ENCODE data around the gene XRN1. TPM values are rescaled to one million over a fixed set of nuclear protein-coding genes. Genes with fewer than 3 reads are reported as not detected.
A peak's percentile ranks its signal among the peaks of the same experiment; 100 is the strongest.

The XRN1 gene
- total RNA-seq, 4 donors from 2014 or later = 23.4 to 48.1 (median 41.2) TPM

DNA sequence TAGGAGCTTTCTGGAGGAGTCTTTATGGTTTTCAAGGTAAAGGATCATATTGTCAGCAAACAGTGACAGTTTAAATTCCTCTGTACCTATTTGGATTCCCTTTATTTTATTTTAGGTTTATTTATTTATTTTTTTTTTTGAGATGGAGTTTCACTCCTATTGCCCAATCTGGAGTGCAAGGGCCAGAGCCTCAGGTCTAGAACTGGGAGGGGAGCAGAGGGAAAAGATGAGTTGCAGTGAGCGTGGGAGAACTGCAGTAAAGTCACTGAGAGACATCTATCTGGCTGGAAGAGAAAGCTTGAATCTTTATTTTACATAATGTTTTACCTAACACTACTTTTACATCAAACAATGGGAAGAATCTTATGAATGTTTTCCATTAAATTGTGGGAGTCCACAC is 172.9 kb downstream of the XRN1 start:
- Histone ChIP-seq H3K27me3 (no peaks in the 10 kb centered on the region), H3K4me3 (no peak overlapping the region), H3K36me3 (no peaks in the 10 kb centered on the region), H3K4me1 (peaks cover 0 to 37% (median 12%) of the 10 kb centered on the region in 4 donors), H3K9me3 (no peaks in the 10 kb centered on the region), H3K27ac (peak overlapping the region in 1 of 4 donors; percentile 60)
- DNase-seq (ENCODE audit: low spot score in 2 of 2) = no peak
- 64 to 92% methylated on average over 1 of the region's 1 CpG for WGBS, 2 donors
- no peak for TF ChIP-seq POLR2A (IDR thresholded peaks at IDR 0.05)
- no peak for TF ChIP-seq EP300 (IDR thresholded peaks at IDR 0.05)

DNA sequence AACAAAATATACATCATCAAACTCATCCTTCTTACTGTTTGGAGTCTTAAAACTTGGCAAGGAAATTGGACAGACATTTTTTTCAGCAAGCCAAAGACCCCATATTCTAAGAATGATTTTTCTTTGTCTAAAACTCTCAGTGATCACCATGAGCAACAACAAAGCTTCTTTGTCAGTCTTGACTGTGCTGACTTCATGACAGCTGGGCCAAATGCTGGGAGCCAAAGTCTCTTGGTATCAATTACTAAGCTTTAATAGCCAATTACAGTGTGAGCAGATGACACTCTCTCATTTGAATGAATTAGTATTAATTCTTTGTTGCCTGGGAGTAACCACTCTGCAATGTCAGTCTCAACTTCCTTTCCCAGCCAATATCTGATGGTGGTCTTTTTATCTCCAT is 174.3 kb downstream of the XRN1 start:
- Histone ChIP-seq H3K9me3 (no peaks in the 10 kb centered on the region), H3K27me3 (no peaks in the 10 kb centered on the region), H3K4me1 (peaks cover 0 to 32% (median 12%) of the 10 kb centered on the region in 4 donors), H3K36me3 (no peaks in the 10 kb centered on the region), H3K4me3 (no peak overlapping the region), H3K27ac (peak overlapping the region in 1 of 4 donors; percentile 68)
- no peak for DNase-seq (ENCODE audit: low spot score in 2 of 2)
- TF ChIP-seq, protein P1, sequence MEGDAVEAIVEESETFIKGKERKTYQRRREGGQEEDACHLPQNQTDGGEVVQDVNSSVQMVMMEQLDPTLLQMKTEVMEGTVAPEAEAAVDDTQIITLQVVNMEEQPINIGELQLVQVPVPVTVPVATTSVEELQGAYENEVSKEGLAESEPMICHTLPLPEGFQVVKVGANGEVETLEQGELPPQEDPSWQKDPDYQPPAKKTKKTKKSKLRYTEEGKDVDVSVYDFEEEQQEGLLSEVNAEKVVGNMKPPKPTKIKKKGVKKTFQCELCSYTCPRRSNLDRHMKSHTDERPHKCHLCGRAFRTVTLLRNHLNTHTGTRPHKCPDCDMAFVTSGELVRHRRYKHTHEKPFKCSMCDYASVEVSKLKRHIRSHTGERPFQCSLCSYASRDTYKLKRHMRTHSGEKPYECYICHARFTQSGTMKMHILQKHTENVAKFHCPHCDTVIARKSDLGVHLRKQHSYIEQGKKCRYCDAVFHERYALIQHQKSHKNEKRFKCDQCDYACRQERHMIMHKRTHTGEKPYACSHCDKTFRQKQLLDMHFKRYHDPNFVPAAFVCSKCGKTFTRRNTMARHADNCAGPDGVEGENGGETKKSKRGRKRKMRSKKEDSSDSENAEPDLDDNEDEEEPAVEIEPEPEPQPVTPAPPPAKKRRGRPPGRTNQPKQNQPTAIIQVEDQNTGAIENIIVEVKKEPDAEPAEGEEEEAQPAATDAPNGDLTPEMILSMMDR (IDR thresholded peaks at IDR 0.05) = no peak
- TF ChIP-seq EP300 (IDR thresholded peaks at IDR 0.05) = no peak

DNA sequence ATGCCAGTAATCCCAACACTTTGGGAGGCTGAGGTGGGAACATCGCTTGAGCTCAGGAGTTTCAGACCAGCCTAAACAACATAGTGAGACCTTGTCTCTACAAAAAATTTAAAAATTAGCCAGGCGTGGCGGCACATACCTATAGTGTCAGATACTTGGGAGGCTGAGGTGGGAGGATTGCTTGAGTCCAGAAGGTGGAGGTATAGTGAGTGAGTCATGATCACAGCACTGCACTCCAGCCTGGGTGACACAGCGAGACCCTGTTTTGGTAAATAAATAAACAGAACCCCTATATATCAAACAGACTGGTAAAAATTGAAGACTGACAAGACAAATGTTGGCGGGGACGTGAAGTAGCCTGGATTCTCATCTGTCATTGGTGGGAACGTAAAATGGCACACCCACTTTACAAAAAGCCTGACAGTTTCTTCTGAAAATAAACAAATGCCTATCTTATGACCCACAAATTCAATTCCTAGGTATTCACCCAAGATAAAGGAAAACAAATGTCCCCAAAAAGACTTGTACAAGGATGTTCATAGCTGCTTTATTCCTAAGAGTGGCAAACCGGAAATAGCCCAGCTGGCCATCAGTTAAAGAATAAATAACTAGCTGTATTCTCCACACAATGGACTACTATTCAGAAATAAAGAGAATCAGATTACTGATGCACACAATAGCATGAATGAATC is 175.5 kb downstream of the XRN1 start:
- Histone ChIP-seq H3K36me3 (no peaks in the 10 kb centered on the region), H3K4me3 (no peak overlapping the region), H3K9me3 (no peaks in the 10 kb centered on the region), H3K4me1 (peaks cover 0 to 32% (median 12%) of the 10 kb centered on the region in 4 donors), H3K27ac (peak overlapping the region in 2 of 4 donors; percentile 43 to 68), H3K27me3 (no peaks in the 10 kb centered on the region)
- DNase-seq (ENCODE audit: low spot score in 2 of 2) = no peak
- TF ChIP-seq, protein P1 (IDR thresholded peaks at IDR 0.05) = no peak
- TF ChIP-seq POLR2A (IDR thresholded peaks at IDR 0.05) (no peak), EP300 (IDR thresholded peaks at IDR 0.05) (no peak)
- 63 to 67% methylated on average over 8 of the region's 8 CpGs for WGBS, 2 donors

DNA sequence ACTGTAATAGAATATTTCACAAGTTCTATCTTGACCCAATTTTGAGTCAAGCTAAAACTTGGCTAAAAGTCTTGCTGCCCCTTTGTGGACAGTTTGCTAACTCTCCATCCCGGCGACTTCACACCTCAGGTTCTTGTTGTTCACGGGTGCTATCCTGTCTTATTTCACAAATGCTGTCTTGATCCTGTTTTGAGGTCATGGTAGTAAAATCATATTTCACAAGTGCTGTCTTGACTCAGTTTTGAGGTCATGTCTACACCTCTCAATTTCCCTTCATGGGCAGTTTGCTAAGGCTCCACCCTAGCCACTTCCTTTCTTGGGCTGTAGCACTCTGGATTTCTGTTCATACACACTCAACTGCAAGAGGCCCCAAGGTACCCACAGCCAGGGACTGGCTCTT is 177.4 kb downstream of the XRN1 start:
- no peak overlapping the region for H3K4me3 ChIP-seq
- TF ChIP-seq EP300 (IDR thresholded peaks at IDR 0.05) = no peak
- TF ChIP-seq POLR2A (IDR thresholded peaks at IDR 0.05) = no peak
- TF ChIP-seq, protein P1 (IDR thresholded peaks at IDR 0.05) = no peak
- no peak for DNase-seq (ENCODE audit: low spot score in 2 of 2)
- H3K27me3 ChIP-seq = no peaks in the 10 kb centered on the region
- peaks cover 0 to 16% (median 5%) of the 10 kb centered on the region in 4 donors for H3K4me1 ChIP-seq
- H3K36me3 ChIP-seq = no peaks in the 10 kb centered on the region
- H3K9me3 ChIP-seq = no peaks in the 10 kb centered on the region
- WGBS, 2 donors = 90 to 93% methylated on average over 3 of the region's 3 CpGs
- no peak overlapping the region for H3K27ac ChIP-seq

DNA sequence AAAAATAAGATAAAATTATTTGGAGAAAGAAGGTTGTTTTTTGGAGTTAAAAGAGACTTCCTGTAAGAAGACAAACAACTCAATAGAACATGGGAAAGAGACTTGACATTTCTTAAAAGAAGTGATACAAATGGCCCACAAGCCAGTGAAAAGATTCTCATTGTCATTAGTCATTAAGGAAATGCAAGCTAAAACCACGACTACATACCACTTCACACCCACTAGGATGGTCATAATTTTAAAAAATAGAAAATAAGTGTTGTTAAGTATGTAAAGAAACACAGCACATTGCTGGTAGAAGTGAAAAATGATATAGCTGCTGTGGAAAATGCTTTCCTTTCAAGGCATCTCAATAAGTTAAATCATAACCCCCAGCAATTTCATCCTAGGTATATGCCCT is 178.1 kb downstream of the XRN1 start:
- H3K27me3 ChIP-seq = no peaks in the 10 kb centered on the region
- H3K4me3 ChIP-seq = no peak overlapping the region
- DNase-seq (ENCODE audit: low spot score in 2 of 2) = no peak
- H3K36me3 ChIP-seq = no peaks in the 10 kb centered on the region
- H3K9me3 ChIP-seq = no peaks in the 10 kb centered on the region
- H3K4me1 ChIP-seq = peaks cover 0 to 10% (median 2%) of the 10 kb centered on the region in 4 donors
- 41 to 43% methylated on average over 1 of the region's 1 CpG for WGBS, 2 donors
- H3K27ac ChIP-seq = no peak overlapping the region
- TF ChIP-seq, protein P1 (IDR thresholded peaks at IDR 0.05) = no peak
- no peak for TF ChIP-seq POLR2A (IDR thresholded peaks at IDR 0.05)
- TF ChIP-seq EP300 (IDR thresholded peaks at IDR 0.05) = no peak
